ENCODE results near the gene ATN1.

DNA sequence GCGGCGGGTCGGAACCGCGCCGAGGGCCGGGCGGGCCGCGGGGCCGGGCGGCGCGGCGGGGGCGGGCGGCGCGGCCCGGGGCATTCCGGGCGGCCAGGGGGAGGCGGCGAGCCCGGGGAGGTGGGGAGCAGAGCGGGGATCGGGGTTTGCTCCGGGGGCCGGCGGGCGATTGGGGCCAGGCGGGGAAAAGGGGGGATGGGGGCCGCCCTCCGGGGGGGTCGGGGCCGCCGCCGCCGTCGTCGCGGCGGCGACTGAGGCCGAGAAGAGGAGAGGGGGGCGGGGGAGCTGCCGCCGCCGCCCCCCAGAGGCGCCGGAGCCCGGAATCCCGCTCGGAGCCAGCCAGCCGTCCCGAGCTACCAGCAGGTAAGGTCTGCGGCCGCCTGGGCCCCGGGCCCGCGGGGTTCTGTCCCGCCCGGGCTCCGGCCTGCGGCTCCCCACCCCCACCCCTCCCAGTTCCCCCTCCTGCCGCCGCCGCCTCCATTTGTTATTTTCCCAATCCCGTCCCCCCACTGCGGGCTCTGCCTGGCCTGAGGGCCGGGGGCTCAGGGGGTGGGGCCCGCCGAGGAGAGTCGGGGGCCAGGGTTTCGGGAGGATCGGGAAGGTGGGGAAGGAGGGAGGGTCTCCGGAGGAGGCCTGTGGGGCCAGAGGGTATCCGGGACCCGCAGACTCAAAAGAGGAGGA, 403 bp downstream of the ATN1 start:
- TF ChIP-seq, protein P1, sequence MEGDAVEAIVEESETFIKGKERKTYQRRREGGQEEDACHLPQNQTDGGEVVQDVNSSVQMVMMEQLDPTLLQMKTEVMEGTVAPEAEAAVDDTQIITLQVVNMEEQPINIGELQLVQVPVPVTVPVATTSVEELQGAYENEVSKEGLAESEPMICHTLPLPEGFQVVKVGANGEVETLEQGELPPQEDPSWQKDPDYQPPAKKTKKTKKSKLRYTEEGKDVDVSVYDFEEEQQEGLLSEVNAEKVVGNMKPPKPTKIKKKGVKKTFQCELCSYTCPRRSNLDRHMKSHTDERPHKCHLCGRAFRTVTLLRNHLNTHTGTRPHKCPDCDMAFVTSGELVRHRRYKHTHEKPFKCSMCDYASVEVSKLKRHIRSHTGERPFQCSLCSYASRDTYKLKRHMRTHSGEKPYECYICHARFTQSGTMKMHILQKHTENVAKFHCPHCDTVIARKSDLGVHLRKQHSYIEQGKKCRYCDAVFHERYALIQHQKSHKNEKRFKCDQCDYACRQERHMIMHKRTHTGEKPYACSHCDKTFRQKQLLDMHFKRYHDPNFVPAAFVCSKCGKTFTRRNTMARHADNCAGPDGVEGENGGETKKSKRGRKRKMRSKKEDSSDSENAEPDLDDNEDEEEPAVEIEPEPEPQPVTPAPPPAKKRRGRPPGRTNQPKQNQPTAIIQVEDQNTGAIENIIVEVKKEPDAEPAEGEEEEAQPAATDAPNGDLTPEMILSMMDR (conservative IDR thresholded peaks at IDR 0.05; ENCODE audit: low read length), result no peak
- no peak for TF ChIP-seq EZH2phosphoT487 (IDR thresholded peaks at IDR 0.05; ENCODE audit: borderline replicate concordance, low read depth, low read length)

Data from OCI-LY7 (cell line).